Body of pancreas (tissue), 4 donors: ENCODE results near the gene POLR3G. TPM values are rescaled to one million over a fixed set of nuclear protein-coding genes. Genes with fewer than 3 reads are reported as not detected.

ENCODE experiments used
- ATAC-seq: fragments of 150-250 bp; one replicate; pipeline ENCODE4 v1.9.1; 2016
- DNase-seq, 4 donors: peaks; one replicate each; pipeline ENCODE4 v3.0.0-alpha.2; 2019
- H3K27ac ChIP-seq, 4 donors: fragments of 200-600 bp; sonication (generic); 1 replicate in 3 of 4; 2 replicates in 1 of 4; pipeline versions ENCODE4 v1.5.1 to v1.6.1; 2016 to 2019; ENCODE audit warnings: mild to moderate bottlenecking in 1 of 4, mixed read lengths in 1 of 4, moderate library complexity in 1 of 4
- H3K27me3 ChIP-seq, 2 donors: fragments of 200-600 bp; sonication (generic); one replicate each; pipeline ENCODE4 v1.6.0; 2016; ENCODE audit warnings: mild to moderate bottlenecking in 1 of 2
- H3K36me3 ChIP-seq, 2 donors: fragments of 200-600 bp; sonication (generic); replicated peaks in 1 of 2; 2 replicates each; pipeline ENCODE4 v1.5.1; 2016; ENCODE audit warnings: low read depth in 2 of 2; ENCODE audit not compliant: insufficient read depth in 1 of 2
- H3K4me1 ChIP-seq: fragments of 200-600 bp; sonication (generic); one replicate; pipeline ENCODE4 v1.6.0; 2016
- H3K4me3 ChIP-seq, 2 donors: fragments of 200-600 bp; sonication (generic); 1 replicate in 1 of 2; 2 replicates in 1 of 2; pipeline ENCODE4 v1.5.1; 2016 to 2019
- H3K9me3 ChIP-seq, 3 donors: fragments of 200-600 bp; sonication (generic); 1 replicate in 2 of 3; 2 replicates in 1 of 3; pipeline ENCODE4 v1.5.1; 2016
- POLR2A ChIP-seq, 3 donors: fragments of 450-650 bp; IDR thresholded peaks; one replicate each; pipeline ENCODE4 v1.6.1; 2016; ENCODE audit warnings: antibody characterized with exemption in 3 of 3, mild to moderate bottlenecking in 2 of 3
- WGBS, 2 donors: methylation state at CpG; one replicate each; pipeline ENCODE4 v1.1.5; 2017; 5-methylcytosine and 5-hydroxymethylcytosine counted together
- intact Hi-C: fragments of 100-400 bp; cut with DNase I; formaldehyde crosslinking; loops from one replicate; pipeline ENCODE4 v1.15.1; 2023
- total RNA-seq, 2 donors: library from RNA; depleted of rRNA; stranded (reverse); fragments of >200 nt; gene quantifications; one replicate each; pipeline ENCODE4 v1.1.0, GENCODE V29; 2016
- TF ChIP-seq, protein P1 (sequence below), 7 experiments: fragments of 450-650 bp in 4 of 7; fragments of 200-600 bp in 3 of 7; sonication (generic) in 3 of 7; IDR thresholded peaks; one replicate each; pipeline ENCODE4 v1.5.1; 2016 to 2019; ENCODE audit warnings: antibody characterized with exemption in 7 of 7

POLR3G gene
- total RNA-seq, 2 donors from 2014 or later, result 1.6 TPM; not detected in 1

DNA sequence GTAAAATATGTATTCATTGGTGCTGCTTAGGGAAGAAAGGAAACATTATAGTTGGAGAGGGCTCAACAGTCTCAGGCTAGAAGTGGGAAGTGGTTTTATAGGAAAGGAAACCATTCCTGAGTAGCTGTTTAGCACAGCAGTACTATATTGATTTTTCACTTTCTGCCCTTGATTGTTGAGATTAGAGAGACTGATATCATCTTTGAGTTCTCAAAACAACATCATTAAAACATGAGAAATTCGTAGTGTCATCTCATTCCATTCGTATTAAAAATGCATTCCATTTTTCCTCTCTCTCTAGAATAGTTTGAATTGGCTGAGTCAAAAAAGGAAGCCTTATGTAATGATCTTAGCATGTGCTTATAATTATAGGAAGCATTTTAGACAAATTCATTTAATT lies 14.1 kb downstream of the POLR3G start:
- no peaks in the 10 kb centered on the region for H3K27me3 ChIP-seq
- no peak for TF ChIP-seq POLR2A (IDR thresholded peaks at IDR 0.05)
- TF ChIP-seq, protein P1, sequence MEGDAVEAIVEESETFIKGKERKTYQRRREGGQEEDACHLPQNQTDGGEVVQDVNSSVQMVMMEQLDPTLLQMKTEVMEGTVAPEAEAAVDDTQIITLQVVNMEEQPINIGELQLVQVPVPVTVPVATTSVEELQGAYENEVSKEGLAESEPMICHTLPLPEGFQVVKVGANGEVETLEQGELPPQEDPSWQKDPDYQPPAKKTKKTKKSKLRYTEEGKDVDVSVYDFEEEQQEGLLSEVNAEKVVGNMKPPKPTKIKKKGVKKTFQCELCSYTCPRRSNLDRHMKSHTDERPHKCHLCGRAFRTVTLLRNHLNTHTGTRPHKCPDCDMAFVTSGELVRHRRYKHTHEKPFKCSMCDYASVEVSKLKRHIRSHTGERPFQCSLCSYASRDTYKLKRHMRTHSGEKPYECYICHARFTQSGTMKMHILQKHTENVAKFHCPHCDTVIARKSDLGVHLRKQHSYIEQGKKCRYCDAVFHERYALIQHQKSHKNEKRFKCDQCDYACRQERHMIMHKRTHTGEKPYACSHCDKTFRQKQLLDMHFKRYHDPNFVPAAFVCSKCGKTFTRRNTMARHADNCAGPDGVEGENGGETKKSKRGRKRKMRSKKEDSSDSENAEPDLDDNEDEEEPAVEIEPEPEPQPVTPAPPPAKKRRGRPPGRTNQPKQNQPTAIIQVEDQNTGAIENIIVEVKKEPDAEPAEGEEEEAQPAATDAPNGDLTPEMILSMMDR (IDR thresholded peaks at IDR 0.05), result no peak
- H3K4me1 ChIP-seq, result no peaks in the 10 kb centered on the region
- no peaks in the 10 kb centered on the region for H3K9me3 ChIP-seq
- H3K27ac ChIP-seq, result no peak overlapping the region
- H3K36me3 ChIP-seq, result no peaks in the 10 kb centered on the region
- H3K4me3 ChIP-seq, result no peak overlapping the region
- intact Hi-C loops, result no loop called here
- ATAC-seq, result no peak
- 26% methylated on average over 2 of the region's 2 CpGs for WGBS, 2 donors
- DNase-seq, result no peak

DNA sequence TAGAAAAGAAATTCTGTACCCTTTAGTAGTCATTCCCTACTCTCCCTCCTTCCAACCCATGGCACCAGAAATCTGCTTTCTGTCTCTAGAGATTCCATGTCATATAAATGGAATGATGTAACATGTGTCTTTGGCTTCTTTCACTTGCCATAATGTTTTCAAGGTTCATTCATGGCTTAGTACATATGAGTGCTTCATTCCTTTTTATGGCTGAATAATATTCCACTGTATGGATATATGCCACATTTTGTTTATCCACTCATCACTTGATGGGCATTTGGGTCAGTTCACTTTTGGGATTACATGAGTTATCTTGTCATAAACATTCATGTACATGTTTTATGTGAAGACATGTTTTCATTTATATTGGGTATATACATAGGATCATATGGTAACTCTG lies 19.4 kb downstream of the POLR3G start:
- ATAC-seq, result no peak
- H3K9me3 ChIP-seq, result no peaks in the 10 kb centered on the region
- intact Hi-C loops, result no loop called here

DNA sequence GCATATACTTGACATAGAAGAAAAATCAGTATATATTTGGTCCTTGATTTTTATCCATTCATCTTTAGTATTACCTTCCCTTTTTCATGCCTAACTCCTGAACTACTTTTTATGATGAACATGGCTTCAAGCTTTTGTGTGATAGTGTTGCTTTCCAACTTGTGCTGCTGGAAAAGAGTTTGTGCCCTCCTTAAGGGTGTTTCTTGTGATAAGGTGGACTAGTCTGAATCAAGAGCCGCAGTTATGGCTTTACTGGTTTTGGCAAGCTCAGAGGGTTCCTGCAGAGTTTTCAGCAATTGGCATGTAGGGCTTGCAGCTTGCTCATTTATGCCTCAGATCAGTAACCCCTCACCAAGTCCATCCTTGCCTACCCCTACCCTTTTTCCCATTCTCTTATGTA lies 20.5 kb downstream of the POLR3G start:
- Histone ChIP-seq H3K4me3 (no peak overlapping the region), H3K36me3 (no peaks in the 10 kb centered on the region), H3K27ac (no peak overlapping the region), H3K27me3 (peaks cover 0 to 3% of the 10 kb centered on the region in 2 donors), H3K4me1 (no peaks in the 10 kb centered on the region), H3K9me3 (no peaks in the 10 kb centered on the region)
- TF ChIP-seq, protein P1 (IDR thresholded peaks at IDR 0.05), result no peak
- no peak for TF ChIP-seq POLR2A (IDR thresholded peaks at IDR 0.05)
- WGBS, 2 donors, result 91 to 95% methylated on average over 1 of the region's 1 CpG
- intact Hi-C loops, result no loop called here
- no peak for DNase-seq
- ATAC-seq, result no peak

More for the DNA sequence above, 19.4 kb downstream of the POLR3G start:
- Histone ChIP-seq H3K27me3 (peaks cover 0 to 3% of the 10 kb centered on the region in 2 donors), H3K27ac (no peak overlapping the region), H3K36me3 (no peaks in the 10 kb centered on the region), H3K4me1 (no peaks in the 10 kb centered on the region), H3K4me3 (no peak overlapping the region)
- no peak for DNase-seq
- TF ChIP-seq POLR2A (IDR thresholded peaks at IDR 0.05), result no peak
- TF ChIP-seq, protein P1 (IDR thresholded peaks at IDR 0.05), result no peak

DNA sequence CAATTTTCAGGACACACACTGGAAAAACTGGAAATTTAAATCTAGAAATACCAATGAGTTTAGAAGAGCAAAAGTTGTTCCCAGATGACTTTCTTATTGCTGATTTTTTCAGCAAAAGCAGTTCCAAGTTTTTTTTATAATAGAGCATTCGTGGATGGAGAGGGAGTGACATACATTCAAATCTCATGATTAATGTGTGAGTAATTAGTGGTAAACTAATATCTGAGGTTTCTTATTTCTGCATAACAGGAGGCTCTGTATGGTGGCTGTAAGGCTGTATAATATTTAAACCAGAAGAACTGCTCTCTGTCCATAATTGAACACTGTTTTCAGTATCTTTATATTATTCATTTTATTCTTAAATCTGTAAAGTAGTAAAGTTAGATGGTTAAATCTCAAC lies 28.9 kb downstream of the POLR3G start:
- Histone ChIP-seq H3K9me3 (no peaks in the 10 kb centered on the region), H3K27ac (no peak overlapping the region), H3K4me1 (no peaks in the 10 kb centered on the region), H3K4me3 (no peak overlapping the region), H3K36me3 (no peaks in the 10 kb centered on the region), H3K27me3 (no peaks in the 10 kb centered on the region)
- intact Hi-C loops, result no loop called here
- WGBS, 2 donors, result 53 to 58% methylated on average over 1 of the region's 1 CpG
- ATAC-seq (no peak), DNase-seq (no peak)
- TF ChIP-seq, protein P1 (IDR thresholded peaks at IDR 0.05), result no peak
- no peak for TF ChIP-seq POLR2A (IDR thresholded peaks at IDR 0.05)

DNA sequence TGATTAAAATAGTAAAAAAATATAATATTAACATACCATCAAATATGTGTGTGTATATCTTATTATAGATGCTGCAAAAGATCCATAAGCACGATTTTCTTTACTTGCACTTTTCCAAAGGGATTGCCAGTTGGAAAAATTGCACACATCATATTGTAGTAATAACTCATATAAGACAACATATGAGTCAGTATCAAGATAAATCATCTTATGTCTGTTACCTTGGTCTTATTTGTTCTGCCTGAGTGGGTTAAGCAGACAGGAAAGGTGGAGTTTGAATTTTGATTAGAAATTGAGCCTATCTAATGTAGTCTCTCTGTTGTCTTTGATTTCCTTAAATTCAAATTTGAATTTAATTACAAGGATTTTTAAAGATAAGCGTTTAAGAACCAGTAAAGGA lies 30.1 kb downstream of the POLR3G start:
- DNase-seq, result no peak
- intact Hi-C loops, result no loop called here
- Histone ChIP-seq H3K9me3 (no peaks in the 10 kb centered on the region), H3K27me3 (no peaks in the 10 kb centered on the region), H3K4me3 (no peak overlapping the region), H3K36me3 (no peaks in the 10 kb centered on the region), H3K4me1 (no peaks in the 10 kb centered on the region), H3K27ac (no peak overlapping the region)
- ATAC-seq, result no peak
- WGBS, 2 donors, result 78 to 82% methylated on average over 2 of the region's 2 CpGs
- TF ChIP-seq, protein P1 (IDR thresholded peaks at IDR 0.05), result no peak
- TF ChIP-seq POLR2A (IDR thresholded peaks at IDR 0.05), result no peak
